IMR-90 (cell line): ENCODE data around the gene NT5M. TPM values are rescaled to one million over a fixed set of nuclear protein-coding genes. Genes with fewer than 3 reads are reported as not detected.

Experiments used
- ATAC-seq: fragments of 200-7000 bp; cut with Tn5 transposase; 2 replicates; pipeline ENCODE4 v1.9.1; 2020; ENCODE audit warnings: low read depth, mild to moderate bottlenecking, moderate library complexity
- BruUV-seq: library from RNA; stranded (reverse); fragments of 400-500 nt; replicated peaks from 2 replicates; lab custom pipeline; 2021; lab: Mats Ljungman, UMichigan
- CTCF ChIA-PET: fragments of 300-600 bp; formaldehyde crosslinking; extraction: SDS; loops from one replicate; lab custom pipeline; 2021; ENCODE audit warnings: antibody characterized with exemption; lab: Yijun Ruan, JAX
- POLR2A ChIA-PET: fragments of 300-600 bp; sonication (Branson Sonifier 250); formaldehyde crosslinking; loops from one replicate; lab custom pipeline; 2022; ENCODE audit warnings: antibody characterized with exemption; ENCODE audit not compliant: unreplicated experiment; lab: Charles Lee
- DNase-seq: peaks from one replicate; pipeline ENCODE4 v3.0.0; 2013
- H2AFZ ChIP-seq: replicated peaks from 2 replicates; pipeline ENCODE3; 2013; ENCODE audit warnings: low read length, mild to moderate bottlenecking; ENCODE audit not compliant: poor library complexity
- H2AK5ac ChIP-seq: 2 replicates; pipeline ENCODE4 v1.6.1; 2013; ENCODE audit warnings: low read depth, low read length, inconsistent platforms
- H2AK9ac ChIP-seq: replicated peaks from 2 replicates; pipeline ENCODE3; 2013; ENCODE audit warnings: mild to moderate bottlenecking, low read depth, low read length, moderate library complexity; ENCODE audit not compliant: poor library complexity
- H2BK120ac ChIP-seq: 2 replicates; pipeline ENCODE4 v1.6.1; 2013; ENCODE audit warnings: low read depth, low read length, inconsistent platforms
- H2BK15ac ChIP-seq: 3 replicates; pipeline ENCODE4 v1.6.1; 2013; ENCODE audit warnings: low read depth, low read length, inconsistent platforms
- H2BK20ac ChIP-seq: 2 replicates; pipeline ENCODE4 v1.6.1; 2013; ENCODE audit warnings: low read depth, mild to moderate bottlenecking, inconsistent platforms, low read length, moderate library complexity
- H2BK5ac ChIP-seq: 2 replicates; pipeline ENCODE4 v1.6.1; 2013; ENCODE audit warnings: mild to moderate bottlenecking, low read depth, low read length, inconsistent platforms; ENCODE audit not compliant: poor library complexity, severe bottlenecking
- H3K14ac ChIP-seq: replicated peaks from 2 replicates; pipeline ENCODE4 v1.6.1; 2013; ENCODE audit warnings: low read depth, low read length, inconsistent platforms
- H3K18ac ChIP-seq: 2 replicates; pipeline ENCODE4 v1.6.1; 2013; ENCODE audit warnings: low read depth, low read length, control low read depth
- H3K23ac ChIP-seq: 2 replicates; pipeline ENCODE4 v1.6.1; 2013; ENCODE audit warnings: low read depth, low read length, inconsistent platforms
- H3K27ac ChIP-seq: 2 replicates; pipeline ENCODE4 v1.5.1; 2013; ENCODE audit warnings: mild to moderate bottlenecking, control low read depth, low read length; ENCODE audit not compliant: insufficient read depth
- H3K27me3 ChIP-seq: 2 replicates; pipeline ENCODE4 v1.6.1; 2013; ENCODE audit warnings: low read length; ENCODE audit not compliant: control insufficient read depth, insufficient read depth
- H3K36me3 ChIP-seq: 2 replicates; pipeline ENCODE4 v1.6.1; 2013; ENCODE audit warnings: low read length, mixed read lengths; ENCODE audit not compliant: control insufficient read depth, insufficient read depth
- H3K4ac ChIP-seq: 2 replicates; pipeline ENCODE4 v1.6.1; 2013; ENCODE audit warnings: low read depth, low read length, inconsistent platforms
- H3K4me1 ChIP-seq: 2 replicates; pipeline ENCODE4 v1.6.1; 2013; ENCODE audit warnings: low read length, mixed read lengths; ENCODE audit not compliant: control insufficient read depth, insufficient read depth
- H3K4me2 ChIP-seq: 2 replicates; pipeline ENCODE4 v1.6.1; 2013; ENCODE audit warnings: low read depth, mild to moderate bottlenecking, control low read depth, low read length, moderate library complexity
- H3K4me3 ChIP-seq: 2 replicates; pipeline ENCODE4 v1.5.1; 2013; ENCODE audit warnings: low read depth, mild to moderate bottlenecking, control low read depth, low read length, moderate library complexity; ENCODE audit not compliant: insufficient read depth
- H3K56ac ChIP-seq: 2 replicates; pipeline ENCODE4 v1.6.1; 2013; ENCODE audit warnings: low read length, inconsistent platforms; ENCODE audit not compliant: insufficient read depth; ENCODE audit errors: extremely low read depth
- H3K79me1 ChIP-seq, 2 experiments: 2 replicates each; pipeline ENCODE4 v1.6.1; 2013; ENCODE audit warnings: low read length in 2 of 2, inconsistent platforms in 1 of 2, low read depth in 1 of 2
- H3K9ac ChIP-seq: 2 replicates; pipeline ENCODE4 v1.6.1; 2013; ENCODE audit warnings: low read depth, low read length, control low read depth
- H3K9me1 ChIP-seq: 2 replicates; pipeline ENCODE4 v1.6.1; 2013; ENCODE audit warnings: low read length, inconsistent platforms; ENCODE audit not compliant: insufficient read depth
- H3K9me3 ChIP-seq: 2 replicates; pipeline ENCODE4 v1.6.1; 2013; ENCODE audit warnings: low read length; ENCODE audit not compliant: control insufficient read depth, insufficient read depth
- H4K20me1 ChIP-seq: 2 replicates; pipeline ENCODE4 v1.6.1; 2013; ENCODE audit warnings: low read length, inconsistent platforms; ENCODE audit not compliant: insufficient read depth
- H4K5ac ChIP-seq: 2 replicates; pipeline ENCODE4 v1.6.1; 2013; ENCODE audit warnings: mild to moderate bottlenecking, low read depth, low read length, control low read depth
- H4K8ac ChIP-seq, 2 experiments: 2 replicates each; pipeline ENCODE4 v1.6.1; 2013; ENCODE audit warnings: low read depth in 2 of 2, low read length in 2 of 2, control low read depth in 1 of 2, inconsistent platforms in 1 of 2
- H4K91ac ChIP-seq: 2 replicates; pipeline ENCODE4 v1.6.1; 2013; ENCODE audit warnings: low read depth, low read length, inconsistent platforms; ENCODE audit not compliant: insufficient read depth
- BHLHE40 ChIP-seq: fragments of 150-350 bp; IDR thresholded peaks from 2 replicates; pipeline ENCODE4 v1.6.1; 2016; ENCODE audit warnings: mild to moderate bottlenecking, low read depth, low read length
- MAFK ChIP-seq: IDR thresholded peaks from 2 replicates; pipeline ENCODE4 v1.6.1; 2012; ENCODE audit warnings: low read depth, low read length, improper control_type of control experiment
- MAZ ChIP-seq: IDR thresholded peaks from 2 replicates; pipeline ENCODE4 v1.6.1; 2012; ENCODE audit warnings: low read depth, mild to moderate bottlenecking, low read length, improper control_type of control experiment, moderate library complexity, borderline replicate concordance
- MXI1 ChIP-seq: IDR thresholded peaks from 2 replicates; pipeline ENCODE4 v1.6.1; 2012; ENCODE audit warnings: low read depth, mild to moderate bottlenecking, low read length, moderate library complexity, borderline replicate concordance
- NFE2L2 ChIP-seq: fragments of 150-350 bp; IDR thresholded peaks from 2 replicates; pipeline ENCODE4 v1.6.1; 2016; ENCODE audit warnings: low read depth, mild to moderate bottlenecking, low read length
- RCOR1 ChIP-seq: IDR thresholded peaks from 2 replicates; pipeline ENCODE4 v1.6.1; 2012; ENCODE audit warnings: mild to moderate bottlenecking, low read length, improper control_type of control experiment; ENCODE audit not compliant: insufficient replicate concordance
- RFX5 ChIP-seq: IDR thresholded peaks from 2 replicates; pipeline ENCODE4 v1.8.0; 2012; ENCODE audit warnings: low read depth, mild to moderate bottlenecking, low read length, moderate library complexity
- SMC3 ChIP-seq: fragments of 150-350 bp; IDR thresholded peaks from 2 replicates; pipeline ENCODE4 v1.6.1; 2016; ENCODE audit warnings: low read depth, mild to moderate bottlenecking, antibody characterized with exemption, low read length, moderate library complexity
- WGBS, 2 experiments: methylation state at CpG; one replicate each; pipeline versions ENCODE4 v1.1.5 to v1.1.7; 2013; ENCODE audit warnings: missing lambda C conversion rate in 2 of 2; ENCODE audit not compliant: insufficient read length in 1 of 2; ENCODE audit errors: extremely low coverage in 2 of 2; 5-methylcytosine and 5-hydroxymethylcytosine counted together
- dilution Hi-C: fragments of 300-500 bp; cut with HindIII; formaldehyde crosslinking; loops from one replicate; pipeline ENCODE4 v1.14.3; 2018; ENCODE audit warnings: low sequenced_read_pairs; ENCODE audit not compliant: unreplicated experiment
- in situ Hi-C: fragments of 300-500 bp; cut with MboI; formaldehyde crosslinking; loops from 3 replicates; pipeline ENCODE4 v1.14.3; 2019; ENCODE audit warnings: low sequenced_read_pairs, inconsistent platforms, mixed read lengths
- intact Hi-C: fragments of 100-400 bp; cut with micrococcal nuclease; formaldehyde crosslinking; loops from 2 replicates; pipeline ENCODE4 v1.10.0; 2022
- polyA plus RNA-seq, 3 experiments: library from polyadenylated mRNA; depleted of rRNA; stranded (reverse); fragments of >200 nt; gene quantifications; 2 replicates each; pipeline ENCODE4 v1.2.3, GENCODE V29; 2012; ENCODE audit warnings: low replicate concordance in 1 of 3
- total RNA-seq: library from RNA; depleted of rRNA; stranded (reverse); fragments of >200 nt; gene quantifications from 2 replicates; pipeline ENCODE4 v1.2.3, GENCODE V29; 2012

The NT5M gene
- total and polyA plus RNA-seq, 2 of the 4 experiments (the other 2 are of a cell fraction) = 0.18 to 0.32 TPM

DNA sequence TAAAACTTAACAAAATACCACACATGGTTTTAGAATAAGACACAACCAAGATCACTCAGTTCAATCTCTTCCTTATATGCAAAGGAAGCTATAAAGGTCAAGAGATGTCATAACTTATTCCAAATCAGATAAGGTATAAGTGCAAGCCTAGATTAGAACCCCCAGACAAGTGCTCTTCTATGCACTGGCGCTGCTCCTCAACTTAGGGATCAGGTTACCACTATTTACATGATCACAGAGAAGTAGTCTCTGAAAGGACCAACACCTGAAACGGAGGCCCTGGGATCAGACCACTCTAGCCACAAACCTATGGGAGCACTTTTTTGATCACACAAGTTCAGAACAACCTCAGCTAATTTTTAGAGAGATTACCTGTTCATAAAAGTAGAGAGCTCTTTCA, 38.7 kb upstream of the NT5M start:
- H2AK9ac ChIP-seq = no peak overlapping the region
- H2BK120ac ChIP-seq = no peak overlapping the region
- H3K4me2 ChIP-seq = no peak overlapping the region
- TF ChIP-seq RFX5 (no peak), NFE2L2 (no peak), BHLHE40 (no peak), MAZ (no peak), MXI1 (no peak), MAFK (no peak), RCOR1 (no peak), SMC3 (no peak)
- H4K8ac ChIP-seq = no peak overlapping the region
- peaks cover 0 to 7% of the 10 kb centered on the region in 2 experiments; a peak in 2 of 4 replicates for H3K79me1 ChIP-seq
- H3K9me1 ChIP-seq = no peaks in the 10 kb centered on the region
- BruUV-seq = no TSS peak
- no peak overlapping the region for H4K91ac ChIP-seq
- H3K4ac ChIP-seq = no peak overlapping the region
- dilution Hi-C loops = no loop called here
- H2BK20ac ChIP-seq = no peak overlapping the region
- no peak overlapping the region for H3K23ac ChIP-seq
- no peak overlapping the region for H2BK5ac ChIP-seq
- H2AFZ ChIP-seq = no peak overlapping the region
- in situ Hi-C loops = no loop called here
- H3K4me1 ChIP-seq = no peaks in the 10 kb centered on the region
- no peaks in the 10 kb centered on the region for H4K20me1 ChIP-seq
- no peak overlapping the region for H2BK15ac ChIP-seq
- no peaks in the 10 kb centered on the region for H3K27me3 ChIP-seq
- no peak overlapping the region for H3K14ac ChIP-seq
- DNase-seq (no peak), ATAC-seq (no peak)
- H4K5ac ChIP-seq = no peak overlapping the region
- POLR2A ChIA-PET = no interaction called here
- WGBS, 2 experiments = no CpG with 5 or more reads among the region's 2 CpGs
- intact Hi-C loops = no loop called here
- no peak overlapping the region for H3K27ac ChIP-seq
- H3K36me3 ChIP-seq = peaks cover 31% of the 10 kb centered on the region
- H2AK5ac ChIP-seq = no peak overlapping the region
- no peak overlapping the region for H3K56ac ChIP-seq
- no peak overlapping the region for H3K9ac ChIP-seq
- no peaks in the 10 kb centered on the region for H3K9me3 ChIP-seq
- CTCF ChIA-PET = no interaction called here
- no peak overlapping the region for H3K4me3 ChIP-seq
- H3K18ac ChIP-seq = no peak overlapping the region
